Measurements from ENCODE around the gene FAXDC2. TPM values are rescaled to one million over a fixed set of nuclear protein-coding genes. Genes with fewer than 3 reads are reported as not detected.
A peak's percentile ranks its signal among the peaks of the same experiment; 100 is the strongest.

Gene FAXDC2
- total and polyA plus RNA-seq, 2 of the 13 experiments (the other 11 are each of a cell fraction or from before 2014, with no cell fraction given), result 4.7 to 58.8 TPM

GRCh38 chr5:154834053-154834452, 16.4 kb downstream of the FAXDC2 start (continued):
- TF ChIP-seq HINFP (CRISPR knock-in tag; IDR thresholded peaks at IDR 0.05; ENCODE audit: low read depth), result no peak
- no peak for TF ChIP-seq ZNF563 (CRISPR knock-in tag; IDR thresholded peaks at IDR 0.05)
- TF ChIP-seq ARID4A (CRISPR knock-in tag; IDR thresholded peaks at IDR 0.05; ENCODE audit: borderline replicate concordance), result peak; percentile 39; the same call in 1 of the 2 replicates
- TF ChIP-seq ZNF768 (CRISPR knock-in tag; IDR thresholded peaks at IDR 0.05), result no peak
- TF ChIP-seq BCLAF1 (IDR thresholded peaks at IDR 0.05), result no peak
- 0 out of 2 replicates have a peak, but pooled peaks have one; percentile 48 for TF ChIP-seq ZBTB25 (CRISPR knock-in tag; IDR thresholded peaks at IDR 0.05)
- no peak for TF ChIP-seq NCOA5 (CRISPR knock-in tag; IDR thresholded peaks at IDR 0.05)
- TF ChIP-seq NONO (IDR thresholded peaks at IDR 0.05), result no peak
- TF ChIP-seq NONO (CRISPR knock-in tag; conservative IDR thresholded peaks at IDR 0.05), result no peak
- no peak for TF ChIP-seq LBX2 (CRISPR knock-in tag; IDR thresholded peaks at IDR 0.05; ENCODE audit: borderline replicate concordance)
- TF ChIP-seq ZFP90 (CRISPR knock-in tag; IDR thresholded peaks at IDR 0.05; ENCODE audit: borderline replicate concordance), result no peak
- peak; percentile 62 for TF ChIP-seq CREM (IDR thresholded peaks at IDR 0.05)
- no peak for TF ChIP-seq CREM (CRISPR knock-in tag; IDR thresholded peaks at IDR 0.05)
- TF ChIP-seq MLLT10 (CRISPR knock-in tag; IDR thresholded peaks at IDR 0.05), result no peak
- TF ChIP-seq ZXDC (CRISPR knock-in tag; IDR thresholded peaks at IDR 0.05), result no peak
- TF ChIP-seq RARA (CRISPR knock-in tag; IDR thresholded peaks at IDR 0.05), result peak; percentile 85
- no peak for TF ChIP-seq ZNF776 (CRISPR knock-in tag; IDR thresholded peaks at IDR 0.05)
- TF ChIP-seq ZNF138 (CRISPR knock-in tag; IDR thresholded peaks at IDR 0.05; ENCODE audit: low read depth), result no peak

Measured in HepG2 (cell line).